Natural killer cell (primary cell): Measurements from ENCODE around the gene GAS2L2. TPM values are rescaled to one million over a fixed set of nuclear protein-coding genes. Genes with fewer than 3 reads are reported as not detected.

ENCODE experiments used
- ATAC-seq, 3 donors: fragments of 150-1000 bp in 2 of 3; fragments of 200-7000 bp in 1 of 3; cut with Tn5 transposase; 1 replicate in 1 of 3; 2 replicates in 2 of 3; pipeline ENCODE4 v1.10.0; 2021; ENCODE audit warnings: mild to moderate bottlenecking in 2 of 3, moderate library complexity in 2 of 3
- DNase-seq, 2 donors: peaks; one replicate each; pipeline versions ENCODE4 v3.0.0 to v3.0.0-alpha.2; 2013 to 2021; ENCODE audit warnings: mixed read lengths in 1 of 2
- H3K27ac ChIP-seq: one replicate; pipeline ENCODE4 v1.5.1; 2013; ENCODE audit warnings: mild to moderate bottlenecking, low read length
- H3K27me3 ChIP-seq: one replicate; pipeline ENCODE4 v1.6.1; 2013; ENCODE audit warnings: low read length; ENCODE audit not compliant: control insufficient read depth, insufficient read depth
- H3K36me3 ChIP-seq: one replicate; pipeline ENCODE4 v1.6.1; 2013; ENCODE audit warnings: low read length; ENCODE audit not compliant: control insufficient read depth, insufficient read depth
- H3K4me1 ChIP-seq: one replicate; pipeline ENCODE4 v1.6.1; 2013; ENCODE audit warnings: low read length; ENCODE audit not compliant: control insufficient read depth, insufficient read depth
- H3K4me3 ChIP-seq: one replicate; pipeline ENCODE4 v1.5.1; 2013; ENCODE audit warnings: low read length
- H3K9me3 ChIP-seq: one replicate; pipeline ENCODE4 v1.6.1; 2013; ENCODE audit warnings: low read length; ENCODE audit not compliant: control insufficient read depth, insufficient read depth
- H3K27ac Mint-ChIP-seq, 2 donors: one replicate each; pipeline ENCODE4 v1.8.0; 2022; ENCODE audit warnings: mild to moderate bottlenecking in 2 of 2, mixed read lengths in 2 of 2, moderate library complexity in 1 of 2
- H3K27me3 Mint-ChIP-seq, 2 donors: one replicate each; pipeline ENCODE4 v1.8.0; 2022; ENCODE audit warnings: low read depth in 2 of 2, mixed read lengths in 2 of 2
- H3K36me3 Mint-ChIP-seq: one replicate; pipeline ENCODE4 v1.8.0; 2022; ENCODE audit warnings: mixed read lengths
- H3K4me1 Mint-ChIP-seq, 2 donors: one replicate each; pipeline ENCODE4 v1.8.0; 2022; ENCODE audit warnings: mixed read lengths in 2 of 2
- H3K4me3 Mint-ChIP-seq: one replicate; pipeline ENCODE4 v1.8.0; 2022; ENCODE audit warnings: mild to moderate bottlenecking, moderate library complexity, mixed read lengths
- H3K9me3 Mint-ChIP-seq, 2 donors: one replicate each; pipeline ENCODE4 v1.8.0; 2022; ENCODE audit warnings: mixed read lengths in 2 of 2
- WGBS: methylation state at CpG from one replicate; pipeline ENCODE4 v1.1.7; 2013; ENCODE audit warnings: missing lambda C conversion rate; ENCODE audit not compliant: insufficient coverage; 5-methylcytosine and 5-hydroxymethylcytosine counted together
- intact Hi-C: fragments of 100-400 bp; cut with micrococcal nuclease; formaldehyde crosslinking; loops from one replicate; pipeline ENCODE4 v1.14.2; 2022
- total RNA-seq, 4 donors: library from RNA; stranded (reverse); fragments of 120-200 nt in 1 of 4; gene quantifications; one replicate each; pipeline versions ENCODE4 v1.2.3 to v1.2.4, GENCODE V29; 2013 to 2022
- TF ChIP-seq, protein P1 (sequence below): fragments of 200-600 bp; IDR thresholded peaks from one replicate; pipeline ENCODE4 v1.8.0; 2022; ENCODE audit warnings: antibody characterized with exemption

The GAS2L2 gene
- under 1 TPM in 1 of 3 donors, not detected in 2; 0.23 TPM for total RNA-seq
- 0.09 TPM for total RNA-seq (2013)

DNA sequence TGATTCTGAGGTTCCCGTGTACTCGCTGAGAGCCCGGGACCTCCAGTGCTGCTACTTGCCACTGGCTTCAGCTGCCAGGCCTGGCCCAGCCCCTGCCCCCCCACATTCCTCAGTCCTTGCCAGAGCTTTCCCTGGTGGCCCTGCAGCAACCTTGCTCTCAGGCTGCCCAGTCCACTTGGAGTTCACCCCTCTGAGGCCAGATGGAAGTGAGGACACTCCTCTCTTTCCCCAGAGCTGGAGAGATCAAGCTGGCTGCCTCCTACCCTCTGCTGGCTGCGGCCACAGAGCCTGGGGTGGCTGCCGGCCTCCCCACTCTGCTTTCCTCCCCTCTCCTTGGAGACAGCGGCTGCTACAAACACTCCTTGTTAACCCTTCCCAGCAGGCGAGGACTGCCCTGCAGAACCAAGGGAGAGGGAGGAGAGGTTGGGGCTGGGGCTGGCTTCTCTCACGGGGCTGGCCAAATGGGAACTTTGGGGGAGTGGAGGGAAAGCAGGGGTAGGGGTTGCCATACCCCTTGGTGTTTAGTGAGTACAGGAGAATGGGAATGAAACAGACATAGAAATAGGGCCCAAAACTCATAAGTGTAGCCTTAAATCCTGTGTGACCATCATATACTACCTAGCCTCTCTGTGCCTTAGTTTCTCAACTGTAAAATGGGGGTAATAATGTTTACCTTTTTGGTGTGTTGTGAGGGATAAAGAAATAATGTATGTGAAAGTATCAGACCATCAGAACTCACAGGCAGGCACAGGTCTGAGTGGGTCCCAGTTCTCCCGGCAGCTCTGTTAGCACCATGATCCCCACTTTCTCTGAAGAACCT, at the start of gene GAS2L2:
Gene GAS2L2, minus strand, starts transcription at position 295 of the 820 bp plus-strand sequence. CDS start 389 bp downstream, outside the sequence.
- Histone ChIP-seq H3K27ac (no peak within 1 kb of the TSS), H3K36me3 (no peaks in the 10 kb centered on the region), H3K4me3 (no peak within 1 kb of the TSS), H3K9me3 (no peaks in the 10 kb centered on the region), H3K4me1 (no peaks in the 10 kb centered on the region), H3K27me3 (peaks cover 7% of the 10 kb centered on the region)
- TF ChIP-seq, protein P1, sequence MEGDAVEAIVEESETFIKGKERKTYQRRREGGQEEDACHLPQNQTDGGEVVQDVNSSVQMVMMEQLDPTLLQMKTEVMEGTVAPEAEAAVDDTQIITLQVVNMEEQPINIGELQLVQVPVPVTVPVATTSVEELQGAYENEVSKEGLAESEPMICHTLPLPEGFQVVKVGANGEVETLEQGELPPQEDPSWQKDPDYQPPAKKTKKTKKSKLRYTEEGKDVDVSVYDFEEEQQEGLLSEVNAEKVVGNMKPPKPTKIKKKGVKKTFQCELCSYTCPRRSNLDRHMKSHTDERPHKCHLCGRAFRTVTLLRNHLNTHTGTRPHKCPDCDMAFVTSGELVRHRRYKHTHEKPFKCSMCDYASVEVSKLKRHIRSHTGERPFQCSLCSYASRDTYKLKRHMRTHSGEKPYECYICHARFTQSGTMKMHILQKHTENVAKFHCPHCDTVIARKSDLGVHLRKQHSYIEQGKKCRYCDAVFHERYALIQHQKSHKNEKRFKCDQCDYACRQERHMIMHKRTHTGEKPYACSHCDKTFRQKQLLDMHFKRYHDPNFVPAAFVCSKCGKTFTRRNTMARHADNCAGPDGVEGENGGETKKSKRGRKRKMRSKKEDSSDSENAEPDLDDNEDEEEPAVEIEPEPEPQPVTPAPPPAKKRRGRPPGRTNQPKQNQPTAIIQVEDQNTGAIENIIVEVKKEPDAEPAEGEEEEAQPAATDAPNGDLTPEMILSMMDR = no peak
- ATAC-seq (no peak), DNase-seq (no peak)
- Mint-ChIP-seq H3K4me3 (no peak within 1 kb of the TSS), H3K9me3 (no peaks in the 10 kb centered on the region), H3K36me3 (no peaks in the 10 kb centered on the region), H3K27ac (no peak within 1 kb of the TSS), H3K27me3 (peaks cover 34 to 39% of the 10 kb centered on the region in 2 donors), H3K4me1 (peaks cover 0 to 4% of the 10 kb centered on the region in 2 donors)
- intact Hi-C loops = no loop called here
- 62% methylated on average over 9 of the region's 9 CpGs for WGBS

DNA sequence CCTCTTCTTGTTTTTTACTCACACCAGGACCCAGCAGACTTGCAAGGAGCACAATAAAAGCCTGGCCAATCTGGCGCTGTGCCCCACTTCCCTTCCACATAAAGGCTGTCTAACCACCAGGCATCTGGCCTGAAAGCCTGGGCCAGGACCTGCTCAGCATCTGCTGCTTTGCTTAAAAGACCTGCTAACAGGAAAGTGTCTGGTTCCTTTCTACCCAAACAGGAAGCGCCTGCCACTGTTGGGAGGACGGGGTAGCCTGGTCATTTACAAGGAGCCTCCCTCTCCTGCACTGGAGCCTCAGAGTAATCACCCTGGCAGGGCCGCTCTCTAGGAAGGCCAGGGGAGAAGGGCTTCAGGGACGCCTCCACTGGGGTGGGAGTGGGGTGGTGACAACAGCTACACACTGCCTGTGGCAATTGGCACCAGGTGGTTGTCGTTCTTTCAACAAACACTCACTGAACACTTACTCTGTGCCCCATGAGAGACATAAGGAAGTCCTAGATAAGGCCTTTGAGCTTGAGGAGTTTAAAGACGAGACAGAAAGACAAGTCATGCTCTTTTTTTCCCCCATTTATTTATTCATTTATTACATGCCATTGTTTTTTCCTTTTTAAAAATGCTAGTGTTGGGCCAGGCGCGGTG, 48.7 kb upstream of the GAS2L2 start:
- TF ChIP-seq, protein P1 = no peak
- Mint-ChIP-seq H3K27me3 (peaks cover 25 to 26% of the 10 kb centered on the region in 2 donors), H3K4me1 (peaks cover 5% of the 10 kb centered on the region in 2 donors), H3K4me3 (no peak overlapping the region), H3K36me3 (no peaks in the 10 kb centered on the region), H3K27ac (no peak overlapping the region), H3K9me3 (no peaks in the 10 kb centered on the region)
- H3K36me3 ChIP-seq = no peaks in the 10 kb centered on the region
- ATAC-seq (no peak), DNase-seq (peak in 1 of 2 donors; percentile 28)
- intact Hi-C loops = no loop called here
- H3K27me3 ChIP-seq = peaks cover 3% of the 10 kb centered on the region
- 38% methylated on average over 9 of the region's 9 CpGs for WGBS
- no peak overlapping the region for H3K27ac ChIP-seq
- no peak overlapping the region for H3K4me3 ChIP-seq
- H3K9me3 ChIP-seq = no peaks in the 10 kb centered on the region
- peaks cover 7% of the 10 kb centered on the region for H3K4me1 ChIP-seq

DNA sequence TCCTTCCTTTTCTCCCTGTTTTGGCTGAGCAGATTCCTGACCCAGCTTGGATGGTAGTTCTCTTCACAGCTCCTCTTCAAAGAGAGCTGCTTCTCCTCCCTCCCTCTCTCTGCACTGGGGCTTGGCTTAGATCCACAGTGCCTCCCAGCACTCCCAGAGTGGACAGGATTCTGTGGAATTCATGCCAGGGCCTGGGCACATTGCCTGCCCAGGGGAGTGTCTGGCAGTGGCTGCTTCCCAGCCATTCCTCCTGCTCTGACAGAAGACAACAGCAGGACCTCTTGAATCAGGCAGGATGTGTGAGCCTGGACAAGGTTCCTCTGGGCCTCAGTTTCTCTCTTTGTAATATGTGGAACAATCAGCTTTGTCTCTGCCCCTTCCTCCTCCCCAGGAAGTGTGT, 46.9 kb upstream of the GAS2L2 start:
- Histone ChIP-seq H3K27ac (no peak overlapping the region), H3K4me3 (no peak overlapping the region), H3K27me3 (peaks cover 11% of the 10 kb centered on the region), H3K36me3 (no peaks in the 10 kb centered on the region), H3K9me3 (no peaks in the 10 kb centered on the region), H3K4me1 (peaks cover 14% of the 10 kb centered on the region)
- ATAC-seq (no peak), DNase-seq (no peak)
- no peaks in the 10 kb centered on the region for H3K9me3 Mint-ChIP-seq
- H3K27ac Mint-ChIP-seq = no peak overlapping the region
- TF ChIP-seq, protein P1 = no peak
- no peak overlapping the region for H3K4me3 Mint-ChIP-seq
- peaks cover 27 to 35% of the 10 kb centered on the region in 2 donors for H3K27me3 Mint-ChIP-seq
- H3K36me3 Mint-ChIP-seq = no peaks in the 10 kb centered on the region
- intact Hi-C loops = no loop called here
- H3K4me1 Mint-ChIP-seq = peaks cover 5 to 14% of the 10 kb centered on the region in 2 donors
